Measurements from ENCODE around the gene RSRC2.

DNA sequence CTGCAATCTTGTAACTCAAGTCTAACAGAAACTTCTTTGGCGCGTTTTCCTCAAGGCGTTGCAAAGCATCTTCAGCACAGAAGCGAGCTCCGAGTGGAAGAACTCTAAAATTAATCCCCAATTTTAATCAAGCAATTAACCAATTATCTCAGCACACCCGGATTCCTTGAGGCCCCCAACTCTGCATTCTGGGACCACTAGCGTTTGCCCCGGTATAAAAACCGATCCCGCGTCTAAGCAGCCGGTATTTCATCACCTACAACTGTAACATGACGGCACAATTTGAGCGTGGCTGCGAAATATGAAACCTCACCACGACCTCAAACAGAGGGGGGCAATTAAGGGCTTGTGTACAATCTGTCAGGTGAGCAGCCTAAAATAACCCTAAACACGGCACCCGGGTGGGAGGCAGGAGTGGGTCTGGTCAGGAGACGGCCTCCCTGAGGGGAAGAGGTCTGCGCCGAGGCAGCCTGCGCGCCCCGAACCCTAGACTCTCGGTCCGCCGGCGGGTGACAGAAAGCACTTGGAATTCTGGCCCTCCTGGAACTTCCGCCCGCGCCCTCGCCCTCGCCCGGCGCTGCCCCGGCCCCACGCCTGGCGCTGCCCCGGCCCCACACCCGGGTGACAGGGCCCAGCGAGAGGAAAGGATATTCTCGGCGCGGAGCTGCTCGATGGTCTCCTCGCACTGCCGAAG lies 26.6 kb downstream of the RSRC2 start:
- TF ChIP-seq CTCF (conservative IDR thresholded peaks at IDR 0.05 in 1 of 2, IDR thresholded peaks at IDR 0.05 in 1 of 2; ENCODE audit: low read depth in 1 of 2, low read length in 2 of 2) (no peak), EZH2 (IDR thresholded peaks at IDR 0.05; ENCODE audit: low read length, missing control alignments) (no peak)

Data from fibroblast of lung (primary cell).